ENCODE measurements around the gene SNIP1.
"Not testable (repeated sequence)": the region's sequence is repeated elsewhere in the genome, so short reads cannot be mapped to it uniquely, and the experiment has no call there.

SNIP1 gene

GRCh38 chr1:37533317-37534093, 20.6 kb downstream of the SNIP1 start:
- TF ChIP-seq CTCF (IDR thresholded peaks at IDR 0.05; ENCODE audit: low read length) (no peak), EZH2phosphoT487 (IDR thresholded peaks at IDR 0.05; ENCODE audit: low read length) (no peak), EZH2 (optimal IDR thresholded peaks at IDR 0.05; ENCODE audit: low read depth, low read length) (no peak)
- Histone ChIP-seq H3K36me3 (replicated peaks; ENCODE audit: insufficient read depth, low read length) (no peaks in the 10 kb centered on the region), H3K9ac (ENCODE audit: low read length) (no peak overlapping the region), H3K79me2 (ENCODE audit: low read length) (0 out of 2 replicates have a peak, but pooled peaks cover 6% of the 10 kb centered on the region), H3K27me3 (replicated peaks; ENCODE audit: insufficient read depth, low read length) (no peaks in the 10 kb centered on the region), H3K9me3 (replicated peaks; ENCODE audit: insufficient read depth, low read length) (no peaks in the 10 kb centered on the region), H4K20me1 (ENCODE audit: insufficient read depth, low read length) (no peaks in the 10 kb centered on the region; the same call in 1 of the 2 replicates), H3K4me2 (ENCODE audit: low read depth, low read length) (no peak overlapping the region), H2AFZ (ENCODE audit: low read length) (no peak overlapping the region), H3K4me3 (ENCODE audit: low read length) (no peak overlapping the region), H3K27ac (ENCODE audit: low read length) (no peak overlapping the region), H3F3A (ENCODE audit: insufficient read depth, low read length) (no peaks in the 10 kb centered on the region), H3K4me1 (ENCODE audit: low read length) (no peaks in the 10 kb centered on the region), H3K9me2 (replicated peaks; ENCODE audit: insufficient read depth, low read length) (no peaks in the 10 kb centered on the region)
- no peak for DNase-seq

GRCh38 chr1:37532418-37533156, 21.5 kb downstream of the SNIP1 start:
- not testable (repeated sequence) for H3K36me3 ChIP-seq (replicated peaks; ENCODE audit: insufficient read depth, low read length); H3K4me2 ChIP-seq (ENCODE audit: low read depth, low read length); H3K4me3 ChIP-seq (ENCODE audit: low read length)

DNA sequence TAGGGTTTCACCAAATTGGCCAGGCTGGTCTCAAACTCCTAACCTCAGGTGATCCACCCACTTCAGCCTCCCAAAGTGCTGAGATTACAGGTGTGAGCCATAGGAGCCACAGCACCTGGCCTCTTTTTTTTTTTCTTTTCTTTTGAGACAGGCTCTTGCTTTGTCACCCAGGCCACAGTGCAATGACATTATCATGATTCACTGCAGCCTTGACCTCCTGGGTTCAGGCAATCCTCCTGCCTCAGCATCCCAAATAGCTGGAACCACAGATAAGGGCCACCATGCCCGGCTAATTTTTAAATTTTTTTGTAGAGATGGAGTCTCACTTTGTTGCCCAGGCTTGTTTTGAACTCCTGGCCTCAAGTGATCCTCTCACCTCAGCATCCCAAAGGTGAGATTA, 24.2 kb downstream of the SNIP1 start:
- H3K9me3 ChIP-seq (replicated peaks; ENCODE audit: insufficient read depth, low read length); H2AFZ ChIP-seq (ENCODE audit: low read length); H3K9me2 ChIP-seq (replicated peaks; ENCODE audit: insufficient read depth, low read length); H3K4me3 ChIP-seq (ENCODE audit: low read length); H3K9ac ChIP-seq (ENCODE audit: low read length); H4K20me1 ChIP-seq (ENCODE audit: insufficient read depth, low read length); H3K27me3 ChIP-seq (replicated peaks; ENCODE audit: insufficient read depth, low read length); H3K27ac ChIP-seq (ENCODE audit: low read length); H3F3A ChIP-seq (ENCODE audit: insufficient read depth, low read length); H3K36me3 ChIP-seq (replicated peaks; ENCODE audit: insufficient read depth, low read length); H3K4me2 ChIP-seq (ENCODE audit: low read depth, low read length); DNase-seq; H3K79me2 ChIP-seq (ENCODE audit: low read length); H3K4me1 ChIP-seq (ENCODE audit: low read length): not testable (repeated sequence)

More at GRCh38 chr1:37532418-37533156, 21.5 kb downstream of the SNIP1 start:
- H3K27me3 ChIP-seq (replicated peaks; ENCODE audit: insufficient read depth, low read length); DNase-seq; H3K9ac ChIP-seq (ENCODE audit: low read length); H3K4me1 ChIP-seq (ENCODE audit: low read length); H3K27ac ChIP-seq (ENCODE audit: low read length); H3K9me2 ChIP-seq (replicated peaks; ENCODE audit: insufficient read depth, low read length); H3F3A ChIP-seq (ENCODE audit: insufficient read depth, low read length); H2AFZ ChIP-seq (ENCODE audit: low read length); H4K20me1 ChIP-seq (ENCODE audit: insufficient read depth, low read length); H3K79me2 ChIP-seq (ENCODE audit: low read length); H3K9me3 ChIP-seq (replicated peaks; ENCODE audit: insufficient read depth, low read length): not testable (repeated sequence)

GRCh38 chr1:37519613-37520012, 34.5 kb downstream of the SNIP1 start:
- no peak overlapping the region for H2AFZ ChIP-seq (ENCODE audit: low read length)
- no peak for TF ChIP-seq EZH2 (optimal IDR thresholded peaks at IDR 0.05; ENCODE audit: low read depth, low read length)
- no peak for TF ChIP-seq CTCF (IDR thresholded peaks at IDR 0.05; ENCODE audit: low read length)
- no peak for TF ChIP-seq EZH2phosphoT487 (IDR thresholded peaks at IDR 0.05; ENCODE audit: low read length)
- H3F3A ChIP-seq (ENCODE audit: insufficient read depth, low read length) = peaks cover 7% of the 10 kb centered on the region; the same call in 1 of the 2 replicates
- H3K79me2 ChIP-seq (ENCODE audit: low read length) = no peaks in the 10 kb centered on the region
- H3K4me1 ChIP-seq (ENCODE audit: low read length) = peaks cover 6% of the 10 kb centered on the region
- H3K9me3 ChIP-seq (replicated peaks; ENCODE audit: insufficient read depth, low read length) = no peaks in the 10 kb centered on the region
- H3K4me2 ChIP-seq (ENCODE audit: low read depth, low read length) = no peak overlapping the region
- no peak overlapping the region for H3K9ac ChIP-seq (ENCODE audit: low read length)
- H3K27ac ChIP-seq (ENCODE audit: low read length) = no peak overlapping the region
- H3K36me3 ChIP-seq (replicated peaks; ENCODE audit: insufficient read depth, low read length) = no peaks in the 10 kb centered on the region
- H3K4me3 ChIP-seq (ENCODE audit: low read length) = no peak overlapping the region
- H3K9me2 ChIP-seq (replicated peaks; ENCODE audit: insufficient read depth, low read length) = no peaks in the 10 kb centered on the region
- H3K27me3 ChIP-seq (replicated peaks; ENCODE audit: insufficient read depth, low read length) = 0 out of 2 replicates have a peak, but pooled peaks cover 3% of the 10 kb centered on the region
- no peaks in the 10 kb centered on the region for H4K20me1 ChIP-seq (ENCODE audit: insufficient read depth, low read length)
- DNase-seq = no peak

DNA sequence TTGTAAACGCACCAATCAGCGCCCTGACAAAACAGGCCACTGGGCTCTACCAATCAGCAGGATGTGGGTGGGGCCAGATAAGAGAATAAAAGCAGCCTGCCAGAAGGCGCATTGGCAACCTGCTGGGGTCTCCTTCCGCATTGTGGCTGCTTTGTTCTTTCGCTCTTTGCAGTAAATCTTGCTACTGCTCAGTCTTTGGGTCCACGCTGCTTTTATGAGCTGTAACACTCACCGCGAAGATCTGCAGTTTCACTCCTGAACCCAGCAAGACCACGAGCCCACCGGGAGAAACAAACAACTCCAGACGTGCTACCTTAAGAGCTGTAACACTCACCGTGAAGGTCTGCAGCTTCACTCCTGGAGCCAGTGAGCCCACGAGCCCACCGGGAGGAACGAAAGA, 35.2 kb downstream of the SNIP1 start:
- H2AFZ ChIP-seq (ENCODE audit: low read length); H3K4me2 ChIP-seq (ENCODE audit: low read depth, low read length); H3K9me2 ChIP-seq (replicated peaks; ENCODE audit: insufficient read depth, low read length); H3K4me3 ChIP-seq (ENCODE audit: low read length); H3K36me3 ChIP-seq (replicated peaks; ENCODE audit: insufficient read depth, low read length); H4K20me1 ChIP-seq (ENCODE audit: insufficient read depth, low read length); H3K27me3 ChIP-seq (replicated peaks; ENCODE audit: insufficient read depth, low read length); H3K27ac ChIP-seq (ENCODE audit: low read length); H3K4me1 ChIP-seq (ENCODE audit: low read length); DNase-seq; H3K9ac ChIP-seq (ENCODE audit: low read length); H3F3A ChIP-seq (ENCODE audit: insufficient read depth, low read length); H3K9me3 ChIP-seq (replicated peaks; ENCODE audit: insufficient read depth, low read length); H3K79me2 ChIP-seq (ENCODE audit: low read length): not testable (repeated sequence)

DNA sequence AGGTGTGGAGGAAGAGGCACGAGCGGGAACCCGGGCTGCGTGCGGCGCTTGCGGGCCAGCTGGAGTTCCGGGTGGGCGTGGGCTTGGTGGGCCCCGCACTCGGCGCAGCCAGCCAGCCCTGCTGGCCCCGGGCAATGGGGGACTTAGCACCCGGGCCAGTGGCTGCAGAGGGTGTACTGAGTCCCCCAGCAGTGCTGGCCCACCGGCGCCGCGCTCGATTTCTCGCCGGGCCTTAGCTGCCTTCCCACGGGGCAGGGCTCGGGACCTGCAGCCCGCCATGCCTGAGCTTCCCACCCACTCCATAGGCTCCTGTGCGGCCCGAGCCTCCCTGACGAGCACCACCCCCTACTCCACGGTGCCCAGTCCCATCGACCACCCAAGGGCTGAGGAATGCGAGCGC, 35.9 kb downstream of the SNIP1 start:
- not testable (repeated sequence) for H3K9me3 ChIP-seq (replicated peaks; ENCODE audit: insufficient read depth, low read length); DNase-seq; H3K27me3 ChIP-seq (replicated peaks; ENCODE audit: insufficient read depth, low read length)

More for the DNA sequence above, 35.9 kb downstream of the SNIP1 start:
- not testable (repeated sequence) for H3K4me3 ChIP-seq (ENCODE audit: low read length); H3K9me2 ChIP-seq (replicated peaks; ENCODE audit: insufficient read depth, low read length); H3K4me2 ChIP-seq (ENCODE audit: low read depth, low read length); H2AFZ ChIP-seq (ENCODE audit: low read length); H4K20me1 ChIP-seq (ENCODE audit: insufficient read depth, low read length); H3K36me3 ChIP-seq (replicated peaks; ENCODE audit: insufficient read depth, low read length); H3K9ac ChIP-seq (ENCODE audit: low read length); H3F3A ChIP-seq (ENCODE audit: insufficient read depth, low read length); H3K79me2 ChIP-seq (ENCODE audit: low read length); H3K27ac ChIP-seq (ENCODE audit: low read length)
- peaks cover 10% of the 10 kb centered on the region for H3K4me1 ChIP-seq (ENCODE audit: low read length)

Data from MM.1S (cell line).